Activated CD4-positive, alpha-beta T cell treated with anti-CD3 and anti-CD28 coated beads, Interleukin-2, amount 50 U/mL, for 48 hours (primary cell): Measurements from ENCODE around the gene MAST4.

ENCODE experiments used
- DNase-seq, 2 experiments: peaks; one replicate each; pipeline ENCODE4 v3.0.0-alpha.2; 2020

Gene MAST4

GRCh38 chr5:67176936-67177335 lies 580.7 kb downstream of the MAST4 start:
- DNase-seq = no peak

DNA sequence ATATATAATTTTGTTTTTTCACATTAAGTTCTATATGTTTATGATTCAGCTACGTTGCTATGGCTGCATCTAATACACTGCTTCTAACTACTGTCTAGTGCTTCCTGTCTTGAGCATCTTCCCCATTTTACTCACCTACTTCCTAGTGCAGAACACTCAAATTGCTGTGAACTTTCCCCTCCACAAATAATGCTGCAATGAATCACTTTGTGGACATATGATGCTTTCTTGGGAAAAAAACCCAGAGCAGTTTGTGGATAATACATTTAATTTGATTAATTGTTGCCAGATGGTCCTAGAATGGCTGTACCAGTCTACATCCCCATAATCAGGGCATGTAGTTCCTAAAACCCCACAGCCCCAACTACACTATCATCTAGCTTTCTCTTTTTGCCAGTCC lies 581.9 kb downstream of the MAST4 start:
- no peak for DNase-seq

- no peak for DNase-seq
Measured at GRCh38 chr5:67178966-67179365, 582.8 kb downstream of the MAST4 start.

DNA sequence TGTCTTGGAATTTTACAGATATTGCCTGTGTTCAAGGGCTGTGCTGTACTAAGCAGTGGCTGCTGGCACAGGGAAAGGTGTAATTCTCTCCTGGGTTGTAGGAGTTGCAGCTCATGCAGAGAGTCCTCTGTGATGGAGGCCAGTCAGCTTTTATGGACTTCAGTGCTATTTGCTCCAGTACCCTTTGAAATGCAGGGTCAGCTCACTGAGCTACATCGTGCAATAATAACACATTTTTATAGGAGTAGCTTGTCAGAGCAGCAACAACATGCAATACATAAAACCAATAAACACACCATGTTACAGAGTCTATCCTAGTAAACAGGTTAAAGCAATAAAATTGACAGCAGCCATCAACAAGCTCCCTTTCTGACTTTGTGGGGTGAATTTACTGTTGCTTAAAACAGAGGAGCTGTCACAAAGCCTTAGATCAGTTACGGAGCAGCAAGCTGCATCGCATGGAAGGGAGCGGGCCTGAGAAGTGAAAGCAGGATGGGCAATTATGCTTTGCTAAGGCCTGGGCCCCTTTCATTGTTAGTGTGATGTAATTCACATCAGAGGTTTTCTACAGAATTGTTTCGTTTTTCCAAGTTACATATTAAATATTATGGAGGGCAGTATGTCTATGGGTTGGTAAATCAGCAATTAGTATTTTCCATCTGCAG lies 583.6 kb downstream of the MAST4 start:
- no peak for DNase-seq

DNA sequence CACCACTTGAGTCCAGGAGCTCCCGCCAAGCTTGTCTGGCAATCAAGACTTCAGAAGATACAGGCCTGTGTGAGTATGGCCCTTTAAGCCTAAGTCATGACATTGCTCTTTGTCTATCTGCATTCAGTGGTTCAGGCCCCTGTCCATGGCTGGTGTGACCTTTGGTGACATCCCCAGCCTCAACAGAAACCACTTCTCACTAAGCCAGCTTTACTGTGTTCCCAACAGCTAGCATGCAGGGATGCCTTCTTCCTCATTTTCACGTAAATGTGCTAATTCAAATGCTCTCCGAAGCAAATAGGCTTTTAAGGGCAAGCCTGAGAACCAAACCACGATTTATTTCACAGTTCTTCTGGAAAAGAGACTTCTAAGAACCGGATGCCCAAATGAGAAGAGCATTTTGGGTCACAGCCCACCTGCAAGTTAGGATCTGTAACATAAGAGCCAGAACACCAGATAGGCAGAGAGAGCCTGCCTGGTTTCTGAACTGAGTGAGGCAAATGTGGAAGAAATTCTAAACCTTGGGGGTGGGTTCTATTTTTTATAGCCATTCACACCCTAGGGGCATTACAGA lies 585.5 kb downstream of the MAST4 start:
- DNase-seq = no peak

- no peak for DNase-seq
Measured at GRCh38 chr5:67182301-67182790, 586.2 kb downstream of the MAST4 start.

DNA sequence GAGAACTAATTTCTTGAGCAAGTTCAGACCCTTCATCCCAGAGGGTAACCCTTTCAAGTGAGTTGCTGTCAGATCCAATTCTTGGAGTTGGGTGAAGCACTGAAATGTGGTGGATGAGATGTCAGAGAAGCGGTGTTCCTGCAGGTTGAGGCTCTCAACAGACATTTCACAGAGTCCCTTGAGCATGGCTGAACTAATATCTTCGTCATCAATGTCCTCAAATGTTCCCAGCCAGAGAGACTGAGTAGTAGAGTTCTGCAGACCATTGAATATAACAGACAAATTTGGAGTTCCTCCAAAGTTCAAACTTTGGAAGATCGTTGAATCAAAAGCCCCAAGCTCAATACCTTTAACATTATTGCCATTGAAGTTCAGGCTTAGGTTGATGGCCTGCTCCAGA lies 587.7 kb downstream of the MAST4 start:
- DNase-seq = no peak

- no peak for DNase-seq
Measured at GRCh38 chr5:67187006-67187715, 591.0 kb downstream of the MAST4 start.

DNA sequence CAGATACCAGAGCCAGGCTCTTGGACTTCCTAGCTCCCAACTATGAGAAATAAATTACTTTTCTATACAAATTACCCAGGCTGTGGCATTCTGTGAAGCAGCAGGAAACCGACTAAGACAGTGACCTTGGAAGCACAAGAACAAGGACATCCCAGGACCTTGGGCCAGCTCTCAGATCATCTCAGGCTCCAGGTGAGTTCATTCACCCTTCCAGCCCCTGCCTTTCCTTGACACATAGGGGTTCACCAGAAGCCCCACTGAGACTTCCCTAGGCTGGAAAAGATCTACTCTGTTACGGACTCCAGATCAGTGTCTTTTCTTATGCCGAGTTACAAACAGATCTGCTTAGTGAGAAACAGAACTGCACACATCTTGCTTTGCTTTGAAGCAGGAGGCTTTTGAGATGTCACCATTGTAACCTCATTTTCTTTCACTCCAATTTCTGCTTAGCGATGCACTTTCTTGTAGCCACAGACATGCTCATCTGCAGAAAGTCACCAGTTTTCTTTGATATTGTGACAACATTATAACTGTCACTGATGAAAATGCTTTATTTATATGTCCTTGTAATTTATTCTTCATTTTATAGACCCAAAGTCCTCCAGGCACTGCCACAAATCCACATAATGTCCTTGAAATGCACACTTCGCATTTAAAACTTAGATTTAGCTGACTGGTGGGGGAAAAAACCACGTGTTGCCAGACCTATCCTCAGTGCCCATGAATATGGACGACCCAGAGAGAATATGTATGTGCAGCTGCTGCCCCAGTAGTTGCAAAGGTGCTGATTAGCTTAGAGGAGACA lies 592.3 kb downstream of the MAST4 start:
- DNase-seq = no peak

GRCh38 chr5:67189079-67189354 lies 592.8 kb downstream of the MAST4 start:
- DNase-seq = no peak

DNA sequence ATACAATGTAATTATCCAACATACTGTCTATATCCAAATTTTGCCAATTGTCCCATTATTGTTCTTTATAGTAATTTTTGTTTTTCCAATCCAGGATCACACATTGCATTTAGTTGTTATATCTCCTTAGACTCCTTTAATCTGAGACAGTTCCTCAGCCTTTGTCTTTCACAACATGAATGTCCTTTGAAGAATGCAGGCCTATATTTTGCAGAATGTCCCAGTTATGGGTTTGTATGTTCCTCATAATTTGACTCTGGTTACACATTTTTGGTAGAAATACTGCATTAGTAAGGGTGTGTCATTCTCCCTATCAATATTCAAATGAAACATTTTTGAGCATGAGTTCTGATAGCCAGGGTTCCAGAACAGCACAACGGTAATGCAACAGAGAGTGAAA lies 593.7 kb downstream of the MAST4 start:
- DNase-seq = no peak

DNA sequence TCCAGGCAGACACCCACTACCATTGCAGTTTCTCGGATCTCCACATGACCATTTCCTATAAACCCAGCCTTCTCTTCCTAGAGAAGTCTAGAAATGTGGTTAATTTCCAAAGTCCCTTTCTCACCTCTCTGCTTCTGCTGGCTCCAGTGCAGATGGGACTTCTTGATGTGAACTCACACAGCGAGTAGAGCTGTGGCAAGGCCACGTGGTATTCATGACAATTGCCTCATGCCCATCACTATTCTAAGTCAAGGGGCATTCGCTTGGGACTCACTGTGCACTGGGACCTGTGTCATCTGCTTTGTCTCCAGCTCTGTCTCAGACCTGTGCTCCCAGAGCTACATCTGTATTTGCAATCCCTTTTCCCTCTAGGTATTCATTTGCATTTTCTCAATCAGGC lies 594.2 kb downstream of the MAST4 start:
- DNase-seq = no peak

- no peak for DNase-seq
Measured at GRCh38 chr5:67190861-67191260, 594.7 kb downstream of the MAST4 start.

DNA sequence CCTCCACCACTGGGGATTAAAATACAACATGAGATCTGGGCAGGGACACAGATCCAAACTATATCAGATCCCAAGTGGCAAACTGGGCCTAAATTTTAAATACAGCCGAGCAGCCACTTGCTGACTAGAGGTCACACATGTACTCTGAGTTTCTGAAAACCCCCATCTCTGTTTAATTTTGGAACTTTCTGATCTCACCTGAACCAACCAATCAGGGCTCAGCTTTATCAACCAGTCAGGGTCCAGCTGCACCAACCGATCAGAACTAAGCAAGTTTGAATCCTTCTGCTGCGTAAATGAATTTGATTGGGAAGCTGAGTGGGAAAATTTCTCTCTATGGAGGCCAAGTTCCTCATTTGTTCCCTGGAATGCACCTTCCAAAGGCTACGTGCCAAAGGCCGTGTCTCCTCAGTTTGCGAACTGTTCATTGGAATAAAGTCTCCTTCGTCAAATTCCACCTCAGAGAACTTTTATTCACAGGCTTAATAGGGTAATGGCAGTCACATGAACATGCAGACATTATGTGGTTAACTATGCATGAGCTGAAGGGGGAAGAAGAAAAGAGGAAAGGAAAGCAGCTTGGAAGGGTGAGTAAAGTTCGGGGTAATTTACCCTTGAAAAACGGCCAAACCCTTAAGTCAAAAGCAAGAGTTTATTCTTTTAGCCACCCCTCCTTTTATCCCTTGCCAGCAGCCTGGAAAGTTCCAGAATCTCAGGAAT lies 596.7 kb downstream of the MAST4 start:
- no peak for DNase-seq

DNA sequence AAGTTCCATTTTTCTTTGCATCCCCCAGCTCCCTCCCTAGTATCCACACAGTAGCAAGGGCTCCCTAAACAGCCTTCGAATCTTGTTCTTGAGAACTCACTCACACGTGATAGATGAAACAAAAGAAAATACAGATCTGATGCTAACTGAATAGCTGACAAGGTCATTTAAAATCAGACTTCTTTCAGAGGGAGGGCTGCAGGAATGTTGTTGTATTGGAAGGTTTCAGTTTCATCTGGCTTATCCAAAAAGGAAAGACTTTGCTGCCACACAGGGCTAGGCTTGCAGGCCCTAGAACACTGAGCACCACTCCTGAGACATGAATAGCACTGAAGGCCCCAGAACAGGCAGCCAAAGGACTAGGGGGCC lies 597.2 kb downstream of the MAST4 start:
- no peak for DNase-seq

GRCh38 chr5:67194166-67194565 lies 598.0 kb downstream of the MAST4 start:
- no peak for DNase-seq

DNA sequence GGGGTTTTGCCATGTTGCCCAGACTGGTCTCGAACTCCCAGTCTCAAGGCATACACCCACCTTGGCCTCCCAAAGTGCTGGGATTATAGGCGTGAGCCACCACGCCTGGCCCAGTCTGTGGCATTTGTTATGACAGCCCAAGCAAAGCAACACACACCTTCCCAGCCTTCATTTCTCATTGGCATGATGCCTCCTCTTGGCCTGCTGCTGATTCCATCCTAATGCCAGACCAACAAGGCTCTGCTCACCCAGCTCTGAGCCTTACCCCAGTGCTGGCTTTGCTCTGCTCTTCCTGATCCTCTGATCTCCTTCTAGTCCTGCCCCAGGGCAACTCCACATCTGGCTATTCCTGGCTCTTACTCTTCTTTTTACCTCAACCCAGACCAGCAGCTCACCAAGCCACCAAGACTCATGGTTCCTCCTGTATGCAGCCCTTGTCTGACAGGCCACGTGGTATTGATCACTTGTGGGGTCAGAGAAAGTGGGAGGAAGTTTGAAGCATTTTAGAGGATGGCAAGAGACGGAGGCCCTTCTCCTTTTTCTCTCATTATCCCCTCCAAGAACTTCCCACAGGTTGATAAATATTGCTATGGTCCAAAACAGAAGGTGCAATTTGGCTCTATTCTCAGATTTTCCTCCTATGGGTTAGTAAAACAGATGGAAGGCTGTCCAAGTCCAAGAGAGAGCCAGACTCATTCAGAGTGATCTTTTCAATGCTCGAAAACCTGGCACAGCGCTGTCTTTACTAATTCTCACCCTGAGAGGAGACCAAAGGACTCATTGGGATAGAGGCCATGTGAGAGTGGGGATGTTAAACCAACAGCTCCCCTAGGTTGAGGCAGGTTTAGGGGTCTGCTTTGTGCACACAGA lies 599.4 kb downstream of the MAST4 start:
- no peak for DNase-seq

GRCh38 chr5:67196537-67197059 lies 600.4 kb downstream of the MAST4 start, which contains the start of gene CD180:
CD180 (minus strand) TSS chr5:67196799; CDS start chr5:67196641, 158 bp downstream.
- no peak for DNase-seq

DNA sequence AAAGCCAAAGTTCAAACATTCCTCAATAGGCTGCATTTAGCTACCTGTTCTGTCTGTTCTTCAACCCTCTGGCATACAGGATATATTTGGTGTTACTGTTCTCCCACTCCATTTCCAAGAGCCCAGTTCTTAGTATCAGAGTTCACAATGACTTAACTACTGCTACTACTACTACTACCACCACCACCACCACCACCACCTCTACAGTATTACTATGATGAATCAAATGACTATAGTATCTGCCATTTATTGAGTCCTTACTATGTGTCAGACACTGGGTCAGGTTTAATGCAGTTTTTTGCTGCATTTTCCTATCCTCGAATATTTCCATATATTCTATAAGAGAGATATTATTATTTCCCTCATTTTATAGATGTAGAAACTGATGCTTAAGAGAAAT lies 601.3 kb downstream of the MAST4 start:
- DNase-seq = no peak

DNA sequence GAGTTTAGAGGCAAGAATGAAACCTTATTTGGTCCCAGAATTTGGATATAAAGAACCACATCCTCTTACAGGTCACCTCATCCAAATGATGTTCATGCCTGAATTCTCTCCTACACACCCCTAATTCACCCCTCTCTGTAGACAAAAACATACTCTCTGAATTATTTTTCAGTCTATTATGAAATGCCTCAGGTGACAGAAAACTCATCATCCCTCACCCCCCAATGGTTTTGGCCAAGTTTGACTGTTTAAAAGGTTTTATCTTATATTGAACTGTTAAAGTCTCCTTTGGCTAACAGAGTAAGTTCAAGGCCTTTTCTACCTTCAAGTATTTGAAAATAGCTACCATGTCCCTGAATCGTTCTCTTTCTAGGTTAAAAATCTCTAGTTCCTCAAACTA lies 602.7 kb downstream of the MAST4 start:
- DNase-seq = no peak

- DNase-seq = no peak
Measured at GRCh38 chr5:67199859-67200258, 603.7 kb downstream of the MAST4 start.
